HepG2 (cell line): Measurements from ENCODE around the gene BEAN1.

ENCODE experiments used
- EHMT2 ChIP-seq: fragments of 200-600 bp; sonication (generic); IDR thresholded peaks from 2 replicates; pipeline ENCODE4 v1.7.0; 2017; ENCODE audit warnings: antibody characterized with exemption, low read depth, low read length, borderline replicate concordance
- ELF1 ChIP-seq: sonication (generic); formaldehyde crosslinking; IDR thresholded peaks from 2 replicates; pipeline ENCODE4 v1.4.0; 2020; ENCODE audit warnings: missing genetic modification reagents
- FOXO1 ChIP-seq: sonication (generic); formaldehyde crosslinking; IDR thresholded peaks from 2 replicates; pipeline ENCODE4 v1.4.0; 2020; ENCODE audit warnings: missing genetic modification reagents
- NCOA1 ChIP-seq: sonication (generic); formaldehyde crosslinking; IDR thresholded peaks from 2 replicates; pipeline ENCODE4 v1.9.0; 2021; ENCODE audit warnings: missing genetic modification reagents
- PREB ChIP-seq: sonication (generic); formaldehyde crosslinking; IDR thresholded peaks from 2 replicates; pipeline ENCODE4 v1.4.0; 2020; ENCODE audit warnings: missing genetic modification reagents
- ZNF138 ChIP-seq: sonication (generic); formaldehyde crosslinking; IDR thresholded peaks from 2 replicates; pipeline ENCODE4 v1.5.0; 2020; ENCODE audit warnings: mild to moderate bottlenecking, low read depth, missing genetic modification reagents
- ZNF205 ChIP-seq: IDR thresholded peaks from 2 replicates; pipeline ENCODE4 v1.6.1; 2018; ENCODE audit warnings: missing biosample characterization, missing genetic modification reagents
- ZNF274 ChIP-seq: sonication (generic); formaldehyde crosslinking; IDR thresholded peaks from 2 replicates; pipeline ENCODE4 v1.5.1; 2020; ENCODE audit warnings: mild to moderate bottlenecking, missing genetic modification reagents
- ZNF558 ChIP-seq: sonication (generic); formaldehyde crosslinking; IDR thresholded peaks from 2 replicates; pipeline ENCODE4 v1.9.0; 2022; ENCODE audit warnings: mild to moderate bottlenecking, missing genetic modification reagents, borderline replicate concordance
- TF ChIP-seq, protein P1 (sequence below): sonication (generic); formaldehyde crosslinking; IDR thresholded peaks from 2 replicates; pipeline ENCODE4 v1.5.0; 2020; ENCODE audit warnings: mild to moderate bottlenecking, missing genetic modification reagents, moderate library complexity
- TF ChIP-seq, protein P2 (sequence below): sonication (generic); formaldehyde crosslinking; IDR thresholded peaks from 2 replicates; pipeline ENCODE4 v1.4.0; 2020; ENCODE audit warnings: missing genetic modification reagents, borderline replicate concordance

DNA sequence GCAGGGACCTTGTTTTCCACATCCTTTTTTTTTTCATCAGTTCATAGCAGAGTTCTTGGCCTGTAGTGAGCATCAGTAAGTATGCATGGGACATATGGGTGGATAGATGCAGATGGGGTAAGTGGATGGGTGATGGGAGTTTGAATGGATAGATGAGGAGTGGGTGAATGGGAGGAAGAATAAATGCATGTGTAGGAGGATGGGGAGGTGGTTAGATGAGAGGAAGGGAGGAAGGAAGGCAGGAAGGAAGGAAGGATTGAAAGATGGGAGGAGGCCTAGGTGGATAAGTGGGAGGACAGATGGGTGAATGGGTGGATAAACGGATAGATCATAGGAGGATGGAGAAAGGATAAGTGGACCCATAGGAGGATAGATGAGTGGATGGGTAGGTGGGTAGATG lies 3.9 kb upstream of the BEAN1 start:
- TF ChIP-seq FOXO1 (no peak), PREB (CRISPR knock-in tag) (no peak), ZNF138 (CRISPR knock-in tag) (no peak), ZNF274 (CRISPR knock-in tag) (no peak), NCOA1 (CRISPR knock-in tag) (no peak), ZNF558 (CRISPR knock-in tag) (no peak), EHMT2 (no peak), ELF1 (CRISPR knock-in tag) (no peak), ZNF205 (no peak)
- TF ChIP-seq, protein P1, sequence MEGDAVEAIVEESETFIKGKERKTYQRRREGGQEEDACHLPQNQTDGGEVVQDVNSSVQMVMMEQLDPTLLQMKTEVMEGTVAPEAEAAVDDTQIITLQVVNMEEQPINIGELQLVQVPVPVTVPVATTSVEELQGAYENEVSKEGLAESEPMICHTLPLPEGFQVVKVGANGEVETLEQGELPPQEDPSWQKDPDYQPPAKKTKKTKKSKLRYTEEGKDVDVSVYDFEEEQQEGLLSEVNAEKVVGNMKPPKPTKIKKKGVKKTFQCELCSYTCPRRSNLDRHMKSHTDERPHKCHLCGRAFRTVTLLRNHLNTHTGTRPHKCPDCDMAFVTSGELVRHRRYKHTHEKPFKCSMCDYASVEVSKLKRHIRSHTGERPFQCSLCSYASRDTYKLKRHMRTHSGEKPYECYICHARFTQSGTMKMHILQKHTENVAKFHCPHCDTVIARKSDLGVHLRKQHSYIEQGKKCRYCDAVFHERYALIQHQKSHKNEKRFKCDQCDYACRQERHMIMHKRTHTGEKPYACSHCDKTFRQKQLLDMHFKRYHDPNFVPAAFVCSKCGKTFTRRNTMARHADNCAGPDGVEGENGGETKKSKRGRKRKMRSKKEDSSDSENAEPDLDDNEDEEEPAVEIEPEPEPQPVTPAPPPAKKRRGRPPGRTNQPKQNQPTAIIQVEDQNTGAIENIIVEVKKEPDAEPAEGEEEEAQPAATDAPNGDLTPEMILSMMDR (CRISPR knock-in tag): no peak
- TF ChIP-seq, protein P2, sequence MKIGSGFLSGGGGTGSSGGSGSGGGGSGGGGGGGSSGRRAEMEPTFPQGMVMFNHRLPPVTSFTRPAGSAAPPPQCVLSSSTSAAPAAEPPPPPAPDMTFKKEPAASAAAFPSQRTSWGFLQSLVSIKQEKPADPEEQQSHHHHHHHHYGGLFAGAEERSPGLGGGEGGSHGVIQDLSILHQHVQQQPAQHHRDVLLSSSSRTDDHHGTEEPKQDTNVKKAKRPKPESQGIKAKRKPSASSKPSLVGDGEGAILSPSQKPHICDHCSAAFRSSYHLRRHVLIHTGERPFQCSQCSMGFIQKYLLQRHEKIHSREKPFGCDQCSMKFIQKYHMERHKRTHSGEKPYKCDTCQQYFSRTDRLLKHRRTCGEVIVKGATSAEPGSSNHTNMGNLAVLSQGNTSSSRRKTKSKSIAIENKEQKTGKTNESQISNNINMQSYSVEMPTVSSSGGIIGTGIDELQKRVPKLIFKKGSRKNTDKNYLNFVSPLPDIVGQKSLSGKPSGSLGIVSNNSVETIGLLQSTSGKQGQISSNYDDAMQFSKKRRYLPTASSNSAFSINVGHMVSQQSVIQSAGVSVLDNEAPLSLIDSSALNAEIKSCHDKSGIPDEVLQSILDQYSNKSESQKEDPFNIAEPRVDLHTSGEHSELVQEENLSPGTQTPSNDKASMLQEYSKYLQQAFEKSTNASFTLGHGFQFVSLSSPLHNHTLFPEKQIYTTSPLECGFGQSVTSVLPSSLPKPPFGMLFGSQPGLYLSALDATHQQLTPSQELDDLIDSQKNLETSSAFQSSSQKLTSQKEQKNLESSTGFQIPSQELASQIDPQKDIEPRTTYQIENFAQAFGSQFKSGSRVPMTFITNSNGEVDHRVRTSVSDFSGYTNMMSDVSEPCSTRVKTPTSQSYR (CRISPR knock-in tag): no peak
